AG09309 (cell line): ENCODE data around the gene PLXNC1.
"Not testable (repeated sequence)": the region's sequence is repeated elsewhere in the genome, so short reads cannot be mapped to it uniquely, and the experiment has no call there.

Experiments
- DNase-seq: peaks from one replicate; pipeline ENCODE4 v3.0.0-alpha.2; 2010; ENCODE audit warnings: low read depth
- H3K4me3 ChIP-seq: 2 replicates; pipeline ENCODE4 v1.5.1; 2011; ENCODE audit warnings: mild to moderate bottlenecking, low read depth, low read length, moderate library complexity; ENCODE audit not compliant: control insufficient read depth
- TF ChIP-seq, protein P1 (sequence below): IDR thresholded peaks from 2 replicates; pipeline ENCODE4 v1.5.1; 2011; ENCODE audit warnings: mild to moderate bottlenecking, low read depth, low read length, inconsistent platforms; ENCODE audit not compliant: insufficient read depth, control insufficient read depth; ENCODE audit errors: missing control alignments

PLXNC1 gene

DNA sequence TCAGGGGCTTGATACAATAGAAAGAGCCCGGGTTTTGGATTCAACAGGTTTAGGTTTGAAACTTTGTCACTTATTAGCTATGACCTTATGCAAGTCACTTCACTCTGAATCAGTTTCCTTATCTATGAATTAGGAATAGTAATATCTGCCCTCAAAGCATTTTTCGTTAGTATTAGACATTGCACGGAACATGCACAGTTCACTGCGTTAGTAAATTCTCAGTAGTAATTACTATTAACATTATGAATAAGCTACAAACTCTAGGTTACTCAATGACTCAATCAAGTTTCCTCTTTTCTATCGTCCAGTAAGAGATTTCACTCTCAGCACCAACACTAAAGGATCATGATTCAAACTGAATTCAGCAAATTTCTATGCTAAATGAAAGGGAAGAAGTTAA, 161.0 kb downstream of the PLXNC1 start:
- TF ChIP-seq, protein P1, sequence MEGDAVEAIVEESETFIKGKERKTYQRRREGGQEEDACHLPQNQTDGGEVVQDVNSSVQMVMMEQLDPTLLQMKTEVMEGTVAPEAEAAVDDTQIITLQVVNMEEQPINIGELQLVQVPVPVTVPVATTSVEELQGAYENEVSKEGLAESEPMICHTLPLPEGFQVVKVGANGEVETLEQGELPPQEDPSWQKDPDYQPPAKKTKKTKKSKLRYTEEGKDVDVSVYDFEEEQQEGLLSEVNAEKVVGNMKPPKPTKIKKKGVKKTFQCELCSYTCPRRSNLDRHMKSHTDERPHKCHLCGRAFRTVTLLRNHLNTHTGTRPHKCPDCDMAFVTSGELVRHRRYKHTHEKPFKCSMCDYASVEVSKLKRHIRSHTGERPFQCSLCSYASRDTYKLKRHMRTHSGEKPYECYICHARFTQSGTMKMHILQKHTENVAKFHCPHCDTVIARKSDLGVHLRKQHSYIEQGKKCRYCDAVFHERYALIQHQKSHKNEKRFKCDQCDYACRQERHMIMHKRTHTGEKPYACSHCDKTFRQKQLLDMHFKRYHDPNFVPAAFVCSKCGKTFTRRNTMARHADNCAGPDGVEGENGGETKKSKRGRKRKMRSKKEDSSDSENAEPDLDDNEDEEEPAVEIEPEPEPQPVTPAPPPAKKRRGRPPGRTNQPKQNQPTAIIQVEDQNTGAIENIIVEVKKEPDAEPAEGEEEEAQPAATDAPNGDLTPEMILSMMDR, result no peak
- H3K4me3 ChIP-seq, result no peak overlapping the region
- DNase-seq, result no peak

DNA sequence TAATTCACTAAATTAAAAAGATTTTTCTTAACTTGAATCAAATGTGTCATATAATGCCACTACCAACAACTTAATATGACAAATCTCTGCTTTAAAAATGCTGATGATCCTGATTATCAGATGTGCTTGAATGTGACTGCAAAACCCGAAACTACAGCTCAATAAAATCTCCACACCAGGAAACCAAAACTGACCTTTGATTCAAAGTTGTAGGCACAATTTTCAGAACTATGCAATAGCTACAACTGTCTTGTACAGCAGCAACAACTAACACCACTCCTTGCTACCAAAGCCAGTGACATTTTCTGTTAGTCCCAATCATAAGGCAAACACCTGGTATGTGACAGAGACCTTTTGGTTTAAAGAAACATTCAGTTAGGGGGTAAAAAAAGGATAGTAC, 164.0 kb downstream of the PLXNC1 start:
- TF ChIP-seq, protein P1, result no peak
- DNase-seq, result no peak
- no peak overlapping the region for H3K4me3 ChIP-seq

DNA sequence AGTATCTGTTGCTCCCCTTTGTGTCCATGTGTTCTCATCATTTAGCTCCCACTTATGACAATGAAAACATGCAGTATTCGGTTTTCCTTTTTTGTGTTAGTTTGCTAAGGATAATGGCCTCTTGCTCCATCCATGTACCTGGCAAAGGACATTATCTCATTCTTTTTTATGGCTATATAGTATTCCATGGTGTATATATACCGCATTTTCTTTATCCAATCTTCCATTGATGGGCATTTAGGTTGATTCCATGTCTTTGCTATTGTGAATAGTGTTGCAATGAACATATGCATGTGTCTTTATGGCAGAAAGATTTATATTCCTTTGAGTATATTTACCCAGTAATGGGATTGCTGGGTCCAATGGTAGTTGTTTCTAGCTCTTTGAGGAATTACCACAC, 168.2 kb downstream of the PLXNC1 start:
- not testable (repeated sequence) for H3K4me3 ChIP-seq, DNase-seq

DNA sequence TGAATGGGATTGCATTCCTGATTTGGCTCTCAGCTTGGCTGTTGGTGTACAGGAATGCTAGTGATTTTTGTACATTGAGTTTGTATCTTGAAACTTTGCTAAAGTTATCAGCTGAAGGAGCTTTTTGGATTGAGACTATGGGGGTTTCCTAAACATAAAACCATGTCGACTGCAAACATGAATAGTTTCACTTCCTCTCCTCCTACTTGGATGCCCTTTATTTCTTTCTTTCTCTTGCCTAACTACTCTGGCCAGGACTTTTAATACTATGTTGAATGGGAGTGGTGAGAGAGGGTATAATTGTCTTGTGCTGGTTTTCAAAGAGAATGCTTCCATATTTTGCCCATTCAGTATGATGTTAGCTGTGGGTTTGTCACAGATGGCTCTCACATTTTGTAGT, 169.8 kb downstream of the PLXNC1 start:
- DNase-seq, result no peak
- TF ChIP-seq, protein P1, result no peak
- no peak overlapping the region for H3K4me3 ChIP-seq

DNA sequence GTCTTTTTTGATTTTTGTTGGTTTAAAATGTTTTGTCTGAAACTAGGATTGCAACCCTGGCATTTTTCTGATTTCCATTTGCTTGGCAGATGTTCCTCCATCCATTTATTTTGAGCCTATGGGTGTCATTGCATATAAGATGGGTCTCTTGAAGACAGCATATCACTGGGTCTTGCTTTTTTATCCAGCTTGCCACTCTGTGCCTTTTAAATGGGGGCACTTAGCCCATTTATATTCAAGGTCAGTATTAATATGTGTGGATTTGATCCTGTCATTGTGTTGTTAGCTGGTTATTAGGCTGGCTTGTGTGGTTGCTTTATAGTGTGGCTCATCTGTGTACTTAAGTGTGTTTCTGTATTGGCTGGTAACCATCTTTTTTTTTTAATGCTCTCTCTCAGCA, 171.7 kb downstream of the PLXNC1 start:
- H3K4me3 ChIP-seq, result no peak overlapping the region
- TF ChIP-seq, protein P1, result no peak
- DNase-seq, result no peak

DNA sequence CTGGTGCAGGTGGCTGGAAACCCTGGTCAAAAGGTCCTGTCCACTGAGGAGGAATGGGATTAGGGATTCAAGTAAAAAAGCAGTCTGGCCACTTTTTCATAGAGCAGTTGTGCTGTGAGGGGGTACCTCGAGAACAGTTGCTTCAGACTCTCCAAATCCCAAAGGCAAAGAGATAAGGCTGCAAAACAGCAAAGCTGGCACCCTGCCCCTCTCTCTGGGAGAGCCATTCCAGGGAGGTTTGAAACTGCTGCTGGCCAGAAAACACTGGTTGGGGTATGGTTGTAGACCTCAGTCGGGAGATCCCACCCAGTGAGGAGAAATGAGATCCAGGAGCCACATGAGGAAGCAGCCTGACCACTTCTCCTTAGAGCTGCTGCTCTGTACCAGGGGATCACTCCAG, 174.0 kb downstream of the PLXNC1 start:
- TF ChIP-seq, protein P1, result no peak
- no peak overlapping the region for H3K4me3 ChIP-seq
- DNase-seq, result no peak

DNA sequence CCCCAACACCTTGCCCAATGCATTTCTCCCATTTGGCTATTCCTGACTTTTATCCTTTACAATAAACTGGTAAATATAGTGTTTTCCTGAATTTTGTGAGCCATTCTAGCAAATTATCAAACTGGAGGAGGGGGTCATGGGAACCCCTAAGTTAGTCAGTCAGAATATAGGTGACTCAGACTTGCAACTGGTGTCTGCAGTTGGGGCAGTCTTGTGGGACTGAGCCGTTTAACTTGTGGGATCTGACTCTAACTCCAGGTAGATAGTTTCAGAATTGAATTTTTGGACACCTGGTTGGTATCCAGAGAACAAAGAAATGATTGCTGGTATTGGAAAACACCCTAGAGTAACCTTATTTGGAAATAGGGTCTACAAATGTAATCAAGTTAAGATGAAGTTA, 177.9 kb downstream of the PLXNC1 start:
- TF ChIP-seq, protein P1, result no peak
- no peak for DNase-seq
- no peak overlapping the region for H3K4me3 ChIP-seq

DNA sequence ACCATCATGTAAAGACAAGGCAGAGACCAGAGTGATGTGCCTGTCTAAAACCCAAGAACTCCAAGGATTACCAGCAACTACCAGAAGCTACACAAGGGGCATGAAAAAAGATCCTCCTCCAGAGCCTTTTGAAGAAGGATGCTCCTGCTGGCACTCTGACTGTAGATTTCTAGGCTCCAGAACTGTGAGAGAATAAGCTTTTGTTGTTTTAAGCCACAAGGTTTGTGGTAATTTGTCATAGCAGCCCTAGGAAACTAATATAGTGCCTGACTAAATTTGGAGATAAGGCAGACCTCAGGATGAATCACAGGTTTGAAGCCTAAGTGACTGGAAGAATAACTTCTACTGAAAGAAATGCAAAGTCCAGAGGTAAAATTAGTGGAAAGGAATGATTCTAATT, 178.3 kb downstream of the PLXNC1 start:
- TF ChIP-seq, protein P1, result no peak
- DNase-seq, result peak; percentile 67
- no peak overlapping the region for H3K4me3 ChIP-seq
